GM19099 (cell line): Measurements from ENCODE around the gene GGT7.
A peak's percentile ranks its signal among the peaks of the same experiment; 100 is the strongest.

Experiments used
- POLR2A ChIP-seq: IDR thresholded peaks from 3 replicates; pipeline ENCODE4 v1.6.1; 2011; ENCODE audit warnings: low read depth; ENCODE audit not compliant: insufficient read length; ENCODE audit errors: extremely low read depth

GGT7 gene

GRCh38 chr20:34872622-34873224 lies at the start of gene GGT7:
GGT7 (minus strand) TSS chr20:34872856; CDS start chr20:34872815, 41 bp downstream.
- peak; percentile 42 for TF ChIP-seq POLR2A

GRCh38 chr20:34921436-34921835 lies 48.8 kb upstream of the GGT7 start:
- TF ChIP-seq POLR2A, result no peak

GRCh38 chr20:34920055-34920454 lies 47.4 kb upstream of the GGT7 start:
- no peak for TF ChIP-seq POLR2A

- no peak for TF ChIP-seq POLR2A
Measured at GRCh38 chr20:34916774-34917354, 44.2 kb upstream of the GGT7 start.

GRCh38 chr20:34915749-34916455 lies 43.2 kb upstream of the GGT7 start:
- no peak for TF ChIP-seq POLR2A

- TF ChIP-seq POLR2A, result no peak
Measured at GRCh38 chr20:34915131-34915530, 42.5 kb upstream of the GGT7 start.

GRCh38 chr20:34907616-34908469 lies 35.2 kb upstream of the GGT7 start:
- TF ChIP-seq POLR2A, result no peak

- no peak for TF ChIP-seq POLR2A
Measured at GRCh38 chr20:34904202-34904621, 31.6 kb upstream of the GGT7 start.

GRCh38 chr20:34896086-34896621 lies 23.5 kb upstream of the GGT7 start:
- TF ChIP-seq POLR2A, result no peak

- no peak for TF ChIP-seq POLR2A
Measured at GRCh38 chr20:34895465-34895864, 22.8 kb upstream of the GGT7 start.

GRCh38 chr20:34894723-34895122 lies 22.1 kb upstream of the GGT7 start:
- TF ChIP-seq POLR2A, result no peak

GRCh38 chr20:34892671-34893070 lies 20.0 kb upstream of the GGT7 start:
- no peak for TF ChIP-seq POLR2A

GRCh38 chr20:34891166-34892062 lies 18.8 kb upstream of the GGT7 start:
- no peak for TF ChIP-seq POLR2A

GRCh38 chr20:34888468-34888867 lies 15.8 kb upstream of the GGT7 start:
- TF ChIP-seq POLR2A, result no peak

GRCh38 chr20:34887023-34887422 lies 14.4 kb upstream of the GGT7 start:
- no peak for TF ChIP-seq POLR2A

GRCh38 chr20:34886122-34886521 lies 13.5 kb upstream of the GGT7 start:
- TF ChIP-seq POLR2A, result no peak
